Testis (tissue), 3 donors: ENCODE measurements around the gene DLG2. TPM values are rescaled to one million over a fixed set of nuclear protein-coding genes. Genes with fewer than 3 reads are reported as not detected.

Source experiments
- DNase-seq: peaks from one replicate; pipeline ENCODE4 v3.0.0-alpha.2; 2019
- H3K27ac ChIP-seq, 2 donors: fragments of 200-600 bp; sonication (generic); one replicate each; pipeline ENCODE4 v1.5.1; 2019
- H3K27me3 ChIP-seq: fragments of 200-600 bp; sonication (generic); one replicate; pipeline ENCODE4 v1.5.1; 2019
- H3K36me3 ChIP-seq: fragments of 200-600 bp; sonication (generic); one replicate; pipeline ENCODE4 v1.5.1; 2017; ENCODE audit warnings: low read depth; ENCODE audit errors: missing control alignments
- H3K4me1 ChIP-seq: fragments of 200-600 bp; sonication (generic); one replicate; pipeline ENCODE4 v1.5.1; 2019
- H3K4me3 ChIP-seq, 2 donors: fragments of 200-600 bp; sonication (generic); one replicate each; pipeline ENCODE4 v1.5.1; 2017 to 2019
- H3K9me3 ChIP-seq: fragments of 200-600 bp; sonication (generic); one replicate; pipeline ENCODE4 v1.5.1; 2017
- POLR2A ChIP-seq: fragments of 450-650 bp; IDR thresholded peaks from one replicate; pipeline ENCODE4 v1.6.1; 2017; ENCODE audit warnings: antibody characterized with exemption, mild to moderate bottlenecking, moderate library complexity
- WGBS, 2 donors: methylation state at CpG; one replicate each; pipeline ENCODE4 v1.1.5; 2018; 5-methylcytosine and 5-hydroxymethylcytosine counted together
- intact Hi-C: fragments of 100-400 bp; cut with DNase I; formaldehyde crosslinking; loops from one replicate; pipeline ENCODE4 v1.15.1; 2023; ENCODE audit warnings: low total_unique reads
- polyA plus RNA-seq: library from polyadenylated mRNA; stranded (reverse); fragments of 350-450 nt; fragmentation: Illumina TruSeq; extraction: RNeasy Lipid Tissue Mini Kit (QIAGEN cat#74804); gene quantifications from one replicate; pipeline ENCODE4 v1.2.3, GENCODE V29; 2014; ENCODE audit warnings: low read depth, low replicate concordance; ENCODE audit not compliant: insufficient read depth
- total RNA-seq, 2 donors: library from RNA; depleted of rRNA; stranded (reverse); fragments of >200 nt; gene quantifications; one replicate each; pipeline ENCODE4 v1.2.3, GENCODE V29; 2016
- TF ChIP-seq, protein P1 (sequence below), 3 experiments: fragments of 450-650 bp in 2 of 3; fragments of 200-600 bp in 1 of 3; sonication (generic) in 1 of 3; IDR thresholded peaks; one replicate each; pipeline ENCODE4 v1.5.1; 2016 to 2019; ENCODE audit warnings: antibody characterized with exemption in 3 of 3, mild to moderate bottlenecking in 2 of 3, moderate library complexity in 1 of 3

Gene DLG2
- total and polyA plus RNA-seq, 3 donors from 2014 or later = 13.8 to 23.0 (median 14.1) TPM

- TF ChIP-seq, protein P1, sequence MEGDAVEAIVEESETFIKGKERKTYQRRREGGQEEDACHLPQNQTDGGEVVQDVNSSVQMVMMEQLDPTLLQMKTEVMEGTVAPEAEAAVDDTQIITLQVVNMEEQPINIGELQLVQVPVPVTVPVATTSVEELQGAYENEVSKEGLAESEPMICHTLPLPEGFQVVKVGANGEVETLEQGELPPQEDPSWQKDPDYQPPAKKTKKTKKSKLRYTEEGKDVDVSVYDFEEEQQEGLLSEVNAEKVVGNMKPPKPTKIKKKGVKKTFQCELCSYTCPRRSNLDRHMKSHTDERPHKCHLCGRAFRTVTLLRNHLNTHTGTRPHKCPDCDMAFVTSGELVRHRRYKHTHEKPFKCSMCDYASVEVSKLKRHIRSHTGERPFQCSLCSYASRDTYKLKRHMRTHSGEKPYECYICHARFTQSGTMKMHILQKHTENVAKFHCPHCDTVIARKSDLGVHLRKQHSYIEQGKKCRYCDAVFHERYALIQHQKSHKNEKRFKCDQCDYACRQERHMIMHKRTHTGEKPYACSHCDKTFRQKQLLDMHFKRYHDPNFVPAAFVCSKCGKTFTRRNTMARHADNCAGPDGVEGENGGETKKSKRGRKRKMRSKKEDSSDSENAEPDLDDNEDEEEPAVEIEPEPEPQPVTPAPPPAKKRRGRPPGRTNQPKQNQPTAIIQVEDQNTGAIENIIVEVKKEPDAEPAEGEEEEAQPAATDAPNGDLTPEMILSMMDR (IDR thresholded peaks at IDR 0.05) = no peak
- TF ChIP-seq POLR2A = no peak
- intact Hi-C loops = no loop called here
- Histone ChIP-seq H3K4me1 (no peaks in the 10 kb centered on the region), H3K27ac (no peak overlapping the region), H3K4me3 (no peak overlapping the region), H3K9me3 (no peaks in the 10 kb centered on the region), H3K27me3 (no peaks in the 10 kb centered on the region), H3K36me3 (no peaks in the 10 kb centered on the region)
- DNase-seq = no peak
Observed at GRCh38 chr11:84136926-84137325, 1490.2 kb downstream of the DLG2 start.

DNA sequence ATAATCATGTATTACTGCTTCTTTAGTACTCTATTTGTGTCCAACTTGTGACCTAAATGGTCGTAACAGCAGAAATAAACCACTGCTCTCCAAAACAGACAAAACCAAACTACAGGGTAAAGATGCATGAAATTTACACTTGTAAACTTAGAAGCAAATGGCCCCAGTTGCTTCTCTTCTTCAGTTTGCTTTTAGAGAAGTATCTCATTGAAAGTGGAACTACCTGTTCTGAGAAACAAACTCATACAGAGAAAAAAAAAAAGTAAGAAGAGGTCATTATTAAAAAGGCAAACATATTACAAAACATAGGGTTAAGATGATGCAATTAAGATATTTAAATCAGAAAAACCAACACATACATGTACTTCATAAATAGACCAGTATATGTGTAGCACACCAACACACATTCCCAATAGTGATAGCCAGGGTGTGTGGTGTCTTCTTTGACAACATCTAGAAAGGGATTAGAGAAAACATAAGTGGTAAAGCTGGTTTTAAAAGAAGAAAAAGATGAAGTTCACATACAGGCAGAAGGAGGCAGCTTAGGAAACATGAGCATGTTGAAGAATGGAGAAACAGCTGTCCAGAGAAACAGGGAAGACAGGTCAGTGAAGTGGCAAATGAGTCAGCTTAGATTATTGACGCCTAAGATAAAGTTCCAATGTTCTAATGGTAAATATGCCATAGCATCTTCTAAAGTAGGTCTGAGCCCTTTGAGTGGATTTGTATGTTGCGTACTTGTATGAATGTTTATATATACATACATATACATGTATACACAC lies 1496.3 kb downstream of the DLG2 start:
- no peak for DNase-seq
- no peak overlapping the region for H3K4me3 ChIP-seq
- no peaks in the 10 kb centered on the region for H3K27me3 ChIP-seq
- H3K9me3 ChIP-seq = no peaks in the 10 kb centered on the region
- H3K36me3 ChIP-seq = no peaks in the 10 kb centered on the region
- intact Hi-C loops = no loop called here
- WGBS, 2 donors = 91 to 93% methylated on average over 3 of the region's 3 CpGs
- TF ChIP-seq POLR2A = no peak
- TF ChIP-seq, protein P1 (IDR thresholded peaks at IDR 0.05) = no peak
- no peaks in the 10 kb centered on the region for H3K4me1 ChIP-seq
- no peak overlapping the region for H3K27ac ChIP-seq

GRCh38 chr11:84129961-84130576 lies 1497.1 kb downstream of the DLG2 start:
- no peaks in the 10 kb centered on the region for H3K27me3 ChIP-seq
- DNase-seq = no peak
- H3K4me1 ChIP-seq = no peaks in the 10 kb centered on the region
- H3K36me3 ChIP-seq = no peaks in the 10 kb centered on the region
- no peak for TF ChIP-seq POLR2A
- TF ChIP-seq, protein P1 (IDR thresholded peaks at IDR 0.05) = no peak
- WGBS, 2 donors = 65 to 74% methylated on average over 2 of the region's 2 CpGs
- H3K9me3 ChIP-seq = no peaks in the 10 kb centered on the region
- no peak overlapping the region for H3K4me3 ChIP-seq
- intact Hi-C loops = no loop called here
- H3K27ac ChIP-seq = no peak overlapping the region

- DNase-seq = no peak
- no peak overlapping the region for H3K27ac ChIP-seq
- intact Hi-C loops = no loop called here
- no peaks in the 10 kb centered on the region for H3K27me3 ChIP-seq
- no peaks in the 10 kb centered on the region for H3K9me3 ChIP-seq
- TF ChIP-seq, protein P1 (IDR thresholded peaks at IDR 0.05) = no peak
- TF ChIP-seq POLR2A = no peak
- no peaks in the 10 kb centered on the region for H3K36me3 ChIP-seq
- H3K4me3 ChIP-seq = no peak overlapping the region
- no peaks in the 10 kb centered on the region for H3K4me1 ChIP-seq
- WGBS, 2 donors = 55 to 64% methylated on average over 2 of the region's 2 CpGs
Observed at GRCh38 chr11:84128840-84129239, 1498.3 kb downstream of the DLG2 start.
